K562 (cell line): ENCODE data around the gene LRRC41. TPM values are rescaled to one million over a fixed set of nuclear protein-coding genes. Genes with fewer than 3 reads are reported as not detected.
"Not testable (repeated sequence)": the region's sequence is repeated elsewhere in the genome, so short reads cannot be mapped to it uniquely, and the experiment has no call there.

Experiments
- ATAC-seq: fragments of 200-7000 bp; cut with Tn5 transposase; 3 replicates; pipeline ENCODE4 v1.9.1; 2020; ENCODE audit warnings: moderate library complexity
- BruUV-seq: library from RNA; stranded (reverse); fragments of 400-500 nt; replicated peaks from 2 replicates; lab custom pipeline; 2021; lab: Mats Ljungman, UMichigan
- CTCF ChIA-PET: fragments of 300-600 bp; formaldehyde crosslinking; extraction: SDS; loops from one replicate; lab custom pipeline; 2021; ENCODE audit warnings: low intra/inter-chr PET ratio; lab: Yijun Ruan, JAX
- POLR2A ChIA-PET: fragments of 300-600, 350-650 bp; sonication (Branson Sonifier 250); formaldehyde crosslinking; extraction: SDS; loops from one replicate; lab custom pipeline; 2021; ENCODE audit warnings: antibody characterized with exemption, inconsistent platforms; lab: Yijun Ruan, JAX
- DNase-seq, 4 experiments: peaks; one replicate each; pipeline versions ENCODE4 v3.0.0 to v3.0.0-alpha.2; 2011 to 2018; ENCODE audit warnings: low spot score in 3 of 4, mixed read lengths in 3 of 4; ENCODE audit errors: extremely low read depth in 1 of 4
- FAIRE-seq: peaks from 2 replicates; lab custom pipeline; 2011; peaks lifted over from hg19 to GRCh38; lab: Jason Lieb, UNC
- H2AFZ ChIP-seq: 2 replicates; pipeline ENCODE4 v1.6.0; 2011; ENCODE audit warnings: low read depth, low read length, control low read depth, inconsistent platforms
- H3K27ac ChIP-seq: fragments of 200-600 bp; 3 replicates; pipeline ENCODE4 v1.8.0; 2011; ENCODE audit warnings: low read depth, mild to moderate bottlenecking, control low read depth, inconsistent platforms, low read length, moderate library complexity, mixed read lengths; ENCODE audit errors: extremely low read depth
- H3K27me3 ChIP-seq, 2 experiments: fragments of 300-600 bp in 1 of 2; 2 replicates in 1 of 2; 3 replicates in 1 of 2; pipeline versions ENCODE4 v1.6.0 to v1.8.0; 2011; ENCODE audit warnings: inconsistent platforms in 2 of 2, low read length in 2 of 2, mild to moderate bottlenecking in 1 of 2, mixed read lengths in 1 of 2, moderate library complexity in 1 of 2; ENCODE audit not compliant: control insufficient read depth in 2 of 2, insufficient read depth in 2 of 2
- H3K36me3 ChIP-seq: fragments of 300-600 bp; 3 replicates; pipeline ENCODE4 v1.8.0; 2011; ENCODE audit warnings: mild to moderate bottlenecking, low read length, inconsistent platforms; ENCODE audit not compliant: control insufficient read depth, insufficient read depth
- H3K4me1 ChIP-seq, 2 experiments: fragments of 200-600 bp in 1 of 2; replicated peaks in 1 of 2; 2 replicates in 1 of 2; 3 replicates in 1 of 2; pipeline versions ENCODE4 v1.5.1 to v1.8.0; 2011; ENCODE audit warnings: inconsistent platforms in 2 of 2, low read length in 2 of 2, mild to moderate bottlenecking in 1 of 2, mixed read lengths in 1 of 2, moderate library complexity in 1 of 2; ENCODE audit not compliant: control insufficient read depth in 2 of 2, insufficient read depth in 2 of 2
- H3K4me2 ChIP-seq: 2 replicates; pipeline ENCODE4 v1.6.1; 2011; ENCODE audit warnings: low read length, control low read depth, inconsistent platforms, mixed read lengths; ENCODE audit not compliant: insufficient read depth
- H3K4me3 ChIP-seq: fragments of 200-600 bp; sonication (generic), shearing (Covaris generic); 2 replicates; pipeline ENCODE4 v1.5.1; 2016; ENCODE audit warnings: control low read depth, inconsistent platforms
- H3K79me2 ChIP-seq: fragments of 200-600 bp; 3 replicates; pipeline ENCODE4 v1.8.0; 2011; ENCODE audit warnings: low read length, inconsistent platforms; ENCODE audit not compliant: control insufficient read depth, insufficient read depth
- H3K9ac ChIP-seq, 2 experiments: 2 replicates each; pipeline versions ENCODE4 v1.6.0 to v1.6.1; 2011; ENCODE audit warnings: low read depth in 2 of 2, low read length in 2 of 2, control low read depth in 1 of 2, inconsistent platforms in 1 of 2, mild to moderate bottlenecking in 1 of 2, mixed read lengths in 1 of 2; ENCODE audit not compliant: insufficient read depth in 1 of 2
- H3K9me1 ChIP-seq: one replicate; pipeline ENCODE4 v1.6.0; 2011; ENCODE audit warnings: inconsistent platforms, mild to moderate bottlenecking, low read length, moderate library complexity; ENCODE audit not compliant: control insufficient read depth, insufficient read depth
- H3K9me3 ChIP-seq: replicated peaks from 2 replicates; pipeline ENCODE4 v1.5.1; 2011; ENCODE audit warnings: low read depth, low read length, inconsistent platforms; ENCODE audit not compliant: control insufficient read depth, insufficient read depth
- H4K20me1 ChIP-seq: replicated peaks from 2 replicates; pipeline ENCODE4 v1.6.1; 2011; ENCODE audit warnings: low read length, inconsistent platforms, mixed read lengths; ENCODE audit not compliant: control insufficient read depth, insufficient read depth
- BHLHE40 ChIP-seq: IDR thresholded peaks from 2 replicates; pipeline ENCODE4 v1.6.1; 2011; ENCODE audit warnings: low read length, improper control_type of control experiment
- BRD9 ChIP-seq: fragments of 450-650 bp; IDR thresholded peaks from 2 replicates; pipeline ENCODE4 v1.6.1; 2018; ENCODE audit warnings: low read depth; ENCODE audit not compliant: partially characterized antibody
- CBX3 ChIP-seq, 2 experiments: IDR thresholded peaks; 1 replicate in 1 of 2; 2 replicates in 1 of 2; pipeline ENCODE4 v1.6.1; 2012; ENCODE audit warnings: inconsistent platforms in 2 of 2, low read length in 2 of 2, borderline replicate concordance in 1 of 2, control low read depth in 1 of 2
- ESRRB ChIP-seq: fragments of 250-450 bp; sonication (Bioruptor Pico); IDR thresholded peaks from 2 replicates; pipeline ENCODE4 v1.5.0; 2020; ENCODE audit warnings: mild to moderate bottlenecking, moderate library complexity, borderline replicate concordance
- GATAD2A ChIP-seq: fragments of 450-650 bp; IDR thresholded peaks from 2 replicates; pipeline ENCODE4 v1.6.1; 2017
- PRMT5 ChIP-seq: sonication (generic); formaldehyde crosslinking; IDR thresholded peaks from 2 replicates; pipeline ENCODE4 v1.5.0; 2020; ENCODE audit warnings: missing genetic modification reagents
- ZBTB1 ChIP-seq: sonication (generic); formaldehyde crosslinking; IDR thresholded peaks from 2 replicates; pipeline ENCODE4 v1.8.1; 2023; ENCODE audit warnings: missing genetic modification reagents, low read depth, mild to moderate bottlenecking, borderline replicate concordance
- ZNF57 ChIP-seq: fragments of 450-650 bp; formaldehyde crosslinking; IDR thresholded peaks from 2 replicates; pipeline ENCODE4 v1.4.0; 2020; ENCODE audit warnings: mild to moderate bottlenecking, moderate library complexity
- WGBS: fragments of 100-300 bp; shearing (Covaris generic); methylation state at CpG from one replicate; pipeline ENCODE4 v1.1.6; 2016; ENCODE audit warnings: low coverage, mixed read lengths; ENCODE audit not compliant: insufficient coverage; ENCODE audit errors: missing lambda C conversion rate; 5-methylcytosine and 5-hydroxymethylcytosine counted together
- in situ Hi-C: fragments of 300-500 bp; cut with MboI; formaldehyde crosslinking; loops from 4 replicates; pipeline ENCODE4 v1.15.0; 2018; ENCODE audit warnings: inconsistent platforms, mixed read lengths
- intact Hi-C: fragments of 100-400 bp; cut with micrococcal nuclease; formaldehyde crosslinking; loops from 2 replicates; pipeline ENCODE4 v1.14.2; 2022
- polyA plus RNA-seq, 8 experiments: library from polyadenylated mRNA; depleted of rRNA in 4 of 8; stranded (reverse) in 5 of 8; unstranded in 3 of 8; fragments of >200 nt; fragmentation: Nextera tagmentation in 2 of 8; fragmentation: Illumina TruSeq in 1 of 8; extraction: Ambion mirVana in 2 of 8; extraction: Trizol in 1 of 8; gene quantifications; 2 replicates each; pipeline versions ENCODE4 v1.2.1 to v1.2.3, GENCODE V29; 2011 to 2014; ENCODE audit warnings: inconsistent platforms in 1 of 8, missing spikeins in 1 of 8
- total RNA-seq, 7 experiments: library from RNA; depleted of rRNA in 6 of 7; stranded (reverse); fragments of >200 nt in 6 of 7; fragmentation: Illumina TruSeq in 2 of 7; extraction: Trizol in 2 of 7; gene quantifications; 2 replicates each; pipeline versions ENCODE4 v1.2.1 to v1.2.3, GENCODE V29; 2011 to 2021; ENCODE audit warnings: low replicate concordance in 1 of 7
- TF ChIP-seq, protein P1 (sequence below): fragments of 200-800 bp; sonication (Bioruptor generic); IDR thresholded peaks from 2 replicates; pipeline ENCODE4 v1.6.1; 2017; ENCODE audit warnings: missing genetic modification characterization, missing compliant biosample characterization
- TF ChIP-seq, protein P2 (sequence below): fragments of 200-800 bp; sonication (Bioruptor generic); IDR thresholded peaks from 2 replicates; pipeline ENCODE4 v1.6.1; 2017; ENCODE audit warnings: missing genetic modification characterization, missing compliant biosample characterization

Gene LRRC41
- total and polyA plus RNA-seq, 9 of the 15 experiments (the other 6 are each of a cell fraction or from before 2014, with no cell fraction given) = 10.5 to 64.7 (median 44.2) TPM

DNA sequence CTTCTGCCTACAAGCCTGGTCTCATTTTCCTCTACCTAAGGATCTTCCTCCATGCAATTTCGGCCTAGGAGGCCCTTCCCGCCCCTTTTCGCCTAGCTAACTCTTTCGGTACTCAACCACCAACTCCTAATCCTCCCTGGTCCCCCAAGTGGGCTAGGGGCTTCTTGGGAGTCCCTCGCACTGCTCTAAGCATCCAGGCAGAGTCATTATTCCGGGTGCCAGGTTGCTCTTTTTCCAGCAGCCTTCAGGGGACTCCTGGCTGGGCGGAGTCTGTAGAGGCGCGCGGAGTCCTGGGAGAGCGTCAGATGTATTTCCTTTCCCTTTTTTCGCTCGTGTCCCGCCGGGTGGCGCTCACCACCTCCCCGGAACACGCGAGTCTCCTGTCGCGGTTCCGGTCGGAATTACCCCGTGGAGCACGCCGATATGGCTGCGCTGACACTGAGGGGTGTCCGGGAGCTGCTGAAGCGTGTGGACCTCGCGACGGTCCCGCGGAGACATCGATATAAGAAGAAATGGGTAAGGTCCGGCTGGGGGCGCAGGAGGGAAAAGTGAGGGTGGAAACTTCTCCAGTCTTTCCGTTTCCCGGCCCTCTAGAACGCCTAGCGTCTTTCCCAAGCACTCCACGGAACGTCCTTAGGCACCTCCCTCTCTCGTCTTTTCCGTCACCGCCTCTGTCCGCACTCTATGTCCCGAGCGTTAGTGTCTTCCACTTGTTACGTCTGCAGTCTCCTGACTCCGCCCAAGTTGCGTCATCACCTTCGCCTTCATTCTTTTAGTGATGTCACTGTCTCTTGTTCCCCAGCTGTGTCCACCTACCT is 37.2 kb upstream of the LRRC41 start, which contains the start of gene NSUN4 (continued):
- TF ChIP-seq, protein P1, sequence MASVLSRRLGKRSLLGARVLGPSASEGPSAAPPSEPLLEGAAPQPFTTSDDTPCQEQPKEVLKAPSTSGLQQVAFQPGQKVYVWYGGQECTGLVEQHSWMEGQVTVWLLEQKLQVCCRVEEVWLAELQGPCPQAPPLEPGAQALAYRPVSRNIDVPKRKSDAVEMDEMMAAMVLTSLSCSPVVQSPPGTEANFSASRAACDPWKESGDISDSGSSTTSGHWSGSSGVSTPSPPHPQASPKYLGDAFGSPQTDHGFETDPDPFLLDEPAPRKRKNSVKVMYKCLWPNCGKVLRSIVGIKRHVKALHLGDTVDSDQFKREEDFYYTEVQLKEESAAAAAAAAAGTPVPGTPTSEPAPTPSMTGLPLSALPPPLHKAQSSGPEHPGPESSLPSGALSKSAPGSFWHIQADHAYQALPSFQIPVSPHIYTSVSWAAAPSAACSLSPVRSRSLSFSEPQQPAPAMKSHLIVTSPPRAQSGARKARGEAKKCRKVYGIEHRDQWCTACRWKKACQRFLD (CRISPR knock-in tag) = no peak; the same call in 1 of the 2 replicates
- TF ChIP-seq ESRRB (CRISPR knock-in tag) (no peak), BRD9 (peak; percentile 77), GATAD2A (peak; percentile 91; the same call in 1 of the 2 replicates), ZBTB1 (CRISPR knock-in tag) (no peak), PRMT5 (CRISPR knock-in tag) (no peak), CBX3 (IDR thresholded peaks at IDR 0.05; ENCODE audit: borderline replicate concordance in 1 of 2, low read length in 2 of 2) (peak in 1 of 2 experiments; percentile 79; a peak in 1 of 3 replicates), BHLHE40 (peak; percentile 79), ZNF57 (CRISPR knock-in tag) (no peak)
- TF ChIP-seq, protein P2, sequence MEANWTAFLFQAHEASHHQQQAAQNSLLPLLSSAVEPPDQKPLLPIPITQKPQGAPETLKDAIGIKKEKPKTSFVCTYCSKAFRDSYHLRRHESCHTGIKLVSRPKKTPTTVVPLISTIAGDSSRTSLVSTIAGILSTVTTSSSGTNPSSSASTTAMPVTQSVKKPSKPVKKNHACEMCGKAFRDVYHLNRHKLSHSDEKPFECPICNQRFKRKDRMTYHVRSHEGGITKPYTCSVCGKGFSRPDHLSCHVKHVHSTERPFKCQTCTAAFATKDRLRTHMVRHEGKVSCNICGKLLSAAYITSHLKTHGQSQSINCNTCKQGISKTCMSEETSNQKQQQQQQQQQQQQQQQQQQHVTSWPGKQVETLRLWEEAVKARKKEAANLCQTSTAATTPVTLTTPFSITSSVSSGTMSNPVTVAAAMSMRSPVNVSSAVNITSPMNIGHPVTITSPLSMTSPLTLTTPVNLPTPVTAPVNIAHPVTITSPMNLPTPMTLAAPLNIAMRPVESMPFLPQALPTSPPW (CRISPR knock-in tag) = peak; percentile 65
- TF ChIP-seq, all 486 proteins: peak for 253

DNA sequence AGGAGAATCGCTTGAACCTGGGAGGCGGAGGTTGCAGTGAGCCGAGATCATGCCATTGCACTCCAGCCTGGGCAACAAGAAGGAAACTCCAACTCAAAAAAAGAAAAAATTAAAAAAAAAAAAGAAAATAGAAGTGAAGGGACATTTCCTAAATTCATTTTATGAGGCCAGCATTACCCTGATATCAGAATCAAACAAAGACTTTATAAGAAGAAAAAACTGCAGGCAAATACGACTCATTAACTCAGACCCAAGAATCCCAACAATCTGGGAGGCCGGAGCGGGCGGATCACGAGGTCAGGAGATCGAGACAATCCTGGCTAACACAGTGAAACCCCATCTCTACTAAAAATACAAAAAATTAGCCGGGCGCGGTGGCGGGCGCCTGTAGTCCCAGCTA is 34.0 kb upstream of the LRRC41 start:
- H3K27me3 ChIP-seq, CTCF ChIA-PET, H3K9me1 ChIP-seq, POLR2A ChIA-PET, H2AFZ ChIP-seq, H3K9me3 ChIP-seq, H4K20me1 ChIP-seq, H3K27ac ChIP-seq, FAIRE-seq, H3K4me3 ChIP-seq, ATAC-seq, intact Hi-C loops, H3K9ac ChIP-seq, H3K4me2 ChIP-seq, BruUV-seq, DNase-seq, in situ Hi-C loops: not testable (repeated sequence)
- Histone ChIP-seq H3K36me3 (peaks cover 11% of the 10 kb centered on the region; the same call in 2 of the 3 replicates), H3K79me2 (peaks cover 26% of the 10 kb centered on the region), H3K4me1 (peaks cover 22 to 24% of the 10 kb centered on the region in 2 experiments)
- WGBS = 97% methylated on average over 9 of the region's 14 CpGs
